Kidney (tissue), 14 donors: ENCODE measurements around the gene EBF3. TPM values are rescaled to one million over a fixed set of nuclear protein-coding genes. Genes with fewer than 3 reads are reported as not detected.

Source experiments
- DNase-seq, 5 donors: peaks; one replicate each; pipeline ENCODE4 v3.0.0-alpha.2; 2013 to 2020
- FAIRE-seq: peaks from 2 replicates; lab custom pipeline; 2012; peaks lifted over from hg19 to GRCh38; lab: Jason Lieb, UNC
- H3K27ac ChIP-seq, 2 donors: one replicate each; pipeline ENCODE4 v1.7.0; 2013; ENCODE audit warnings: low read depth in 2 of 2, low read length in 2 of 2, inconsistent platforms in 1 of 2
- H3K27me3 ChIP-seq: one replicate; pipeline ENCODE4 v1.7.1; 2013; ENCODE audit warnings: low read length, inconsistent platforms; ENCODE audit not compliant: control insufficient read depth, insufficient read depth
- H3K36me3 ChIP-seq, 3 donors: one replicate each; pipeline versions ENCODE4 v1.7.0 to v1.7.1; 2013; ENCODE audit warnings: low read length in 3 of 3, control low read depth in 1 of 3, inconsistent platforms in 1 of 3; ENCODE audit not compliant: insufficient read depth in 3 of 3, control insufficient read depth in 2 of 3
- H3K4me1 ChIP-seq, 3 donors: one replicate each; pipeline versions ENCODE4 v1.7.0 to v1.7.1; 2013; ENCODE audit warnings: low read length in 3 of 3, inconsistent platforms in 1 of 3, low read depth in 1 of 3; ENCODE audit not compliant: control insufficient read depth in 2 of 3, insufficient read depth in 2 of 3
- H3K4me3 ChIP-seq, 3 donors: one replicate each; pipeline versions ENCODE4 v1.7.0 to v1.8.1; 2013; ENCODE audit warnings: low read length in 3 of 3, control low read depth in 1 of 3, inconsistent platforms in 1 of 3
- H3K9ac ChIP-seq, 3 donors: one replicate each; pipeline versions ENCODE4 v1.7.0 to v1.7.1; 2013; ENCODE audit warnings: low read length in 3 of 3, control low read depth in 1 of 3, inconsistent platforms in 1 of 3
- H3K9me3 ChIP-seq, 3 donors: one replicate each; pipeline versions ENCODE4 v1.7.0 to v1.7.1; 2013; ENCODE audit warnings: low read length in 3 of 3, control low read depth in 1 of 3, inconsistent platforms in 1 of 3; ENCODE audit not compliant: control insufficient read depth in 2 of 3, insufficient read depth in 1 of 3
- CTCF ChIP-seq: IDR thresholded peaks from 3 replicates; pipeline ENCODE4 v1.5.1; 2012; ENCODE audit warnings: mild to moderate bottlenecking, moderate library complexity, borderline replicate concordance; ENCODE audit not compliant: insufficient read depth; ENCODE audit errors: extremely low read depth
- intact Hi-C: fragments of 100-400 bp; cut with DNase I; formaldehyde crosslinking; loops from one replicate; pipeline ENCODE4 v1.11.1; 2022
- polyA plus RNA-seq: library from polyadenylated mRNA; stranded (reverse); fragments of 350-450 nt; fragmentation: Illumina TruSeq; extraction: RNeasy Lipid Tissue Mini Kit (QIAGEN cat#74804); gene quantifications from one replicate; pipeline ENCODE4 v1.2.3, GENCODE V29; 2014; ENCODE audit warnings: low read depth, low replicate concordance; ENCODE audit not compliant: insufficient read depth
- total RNA-seq: library from RNA; stranded (reverse); fragmentation: NEBNext Ultra II Directional; extraction: Animal tissue kit (Norgen Biotek cat#: 25700); gene quantifications from one replicate; pipeline ENCODE4 v1.2.1, GENCODE V29; 2021
- donor health status: control.
- donor health status: control.
- donor health status: control.
- donor health status: control.
- donor health status: control.
- donor health status: DM: yes; HTN: yes; CAD: no.
- donor health status: Normal renal cell carcinoma (clear cell type).

EBF3 gene
- total and polyA plus RNA-seq, 2 donors from 2014 or later = 0.09 to 0.98 TPM

DNA sequence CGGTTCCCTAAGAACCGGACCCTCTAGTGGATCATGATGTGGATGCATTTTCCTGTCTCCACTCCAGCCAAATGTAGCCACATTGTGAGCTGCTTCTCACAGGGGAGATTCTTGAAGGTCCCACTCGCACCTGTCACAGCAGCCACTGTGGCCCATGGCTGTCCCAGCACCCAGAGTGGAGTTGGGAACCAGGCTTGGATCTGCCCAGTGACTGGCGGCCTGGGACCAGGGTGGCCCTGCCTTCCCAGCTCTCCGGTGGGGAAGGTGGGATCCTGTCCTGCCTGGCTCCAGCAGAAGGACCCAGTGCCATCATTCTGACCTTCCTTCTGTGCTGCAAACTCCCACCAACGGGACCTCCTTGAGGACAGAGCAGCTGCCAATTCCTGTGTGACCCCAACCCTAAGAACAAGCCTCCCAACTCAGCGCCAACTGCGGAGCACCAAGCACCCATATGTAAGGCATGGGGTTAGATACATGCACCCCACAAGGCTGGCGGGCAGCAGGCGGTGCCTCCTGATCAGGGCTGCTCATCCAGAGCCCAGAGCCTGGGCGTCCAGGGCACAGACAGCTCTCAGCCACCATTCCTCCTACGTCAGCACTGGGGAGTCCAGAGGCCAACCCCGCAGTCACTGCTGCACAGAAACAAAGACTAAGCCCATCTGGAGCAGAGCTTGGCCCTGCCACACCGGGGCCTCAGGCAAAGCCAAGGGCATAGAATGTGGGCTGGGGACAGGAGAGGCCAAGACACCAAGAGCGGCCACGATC is 28.8 kb downstream of the EBF3 start:
- H3K27me3 ChIP-seq = no peaks in the 10 kb centered on the region
- no peaks in the 10 kb centered on the region for H3K36me3 ChIP-seq
- TF ChIP-seq CTCF = no peak
- no peaks in the 10 kb centered on the region for H3K9me3 ChIP-seq
- H3K27ac ChIP-seq = no peak overlapping the region
- intact Hi-C loops = no loop called here
- no peaks in the 10 kb centered on the region for H3K4me1 ChIP-seq
- H3K9ac ChIP-seq = no peak overlapping the region
- no peak overlapping the region for H3K4me3 ChIP-seq
- DNase-seq (no peak), FAIRE-seq (no peak)

GRCh38 chr10:129934196-129934925 is 29.7 kb downstream of the EBF3 start:
- Histone ChIP-seq H3K27me3 (no peaks in the 10 kb centered on the region), H3K27ac (no peak overlapping the region), H3K36me3 (no peaks in the 10 kb centered on the region), H3K4me1 (no peaks in the 10 kb centered on the region), H3K9me3 (no peaks in the 10 kb centered on the region), H3K9ac (no peak overlapping the region), H3K4me3 (no peak overlapping the region)
- intact Hi-C loops = no loop called here
- no peak for DNase-seq
- FAIRE-seq = no peak
- no peak for TF ChIP-seq CTCF

DNA sequence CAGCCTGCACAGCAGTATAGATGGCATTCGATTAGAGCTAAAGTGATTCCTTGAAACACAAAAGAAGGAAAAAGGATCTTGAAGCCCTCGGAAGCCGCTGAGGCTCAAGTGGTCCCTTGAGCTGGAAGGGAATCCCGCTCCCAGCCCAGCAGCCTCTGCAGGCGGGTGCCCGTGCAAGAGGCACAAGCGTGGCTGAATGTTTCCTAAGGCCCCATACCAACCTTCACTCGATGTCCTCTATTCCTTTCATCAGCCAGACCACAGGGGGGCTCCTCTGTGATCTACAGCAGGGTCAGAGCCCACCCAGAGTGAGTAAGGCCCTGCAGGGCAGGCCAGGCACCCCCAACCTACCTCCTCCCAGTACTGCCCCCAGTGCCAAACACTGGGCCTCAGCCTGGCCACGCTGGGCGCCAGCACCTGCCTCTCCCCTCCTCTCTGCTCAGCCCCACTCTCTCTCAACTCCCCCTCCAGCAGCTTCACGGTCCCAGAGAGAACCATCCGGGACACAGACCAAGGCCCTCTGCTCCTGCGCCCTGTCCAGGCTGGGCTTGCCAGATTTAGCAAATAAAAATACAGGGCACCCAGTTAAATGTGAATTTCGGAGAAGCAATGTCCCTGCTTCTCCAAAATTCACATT is 30.5 kb downstream of the EBF3 start:
- DNase-seq (no peak), FAIRE-seq (no peak)
- intact Hi-C loops = no loop called here
- no peak for TF ChIP-seq CTCF
- Histone ChIP-seq H3K27ac (no peak overlapping the region), H3K9ac (no peak overlapping the region), H3K4me3 (no peak overlapping the region), H3K4me1 (no peaks in the 10 kb centered on the region), H3K27me3 (no peaks in the 10 kb centered on the region), H3K36me3 (no peaks in the 10 kb centered on the region), H3K9me3 (no peaks in the 10 kb centered on the region)
